NCI-H2029 (cell line): ENCODE results near the gene SPRED3.

Source experiments
- DNase-seq: peaks from one replicate; lab custom pipeline; 2025; lab: John Stamatoyannopoulos, UW

Gene SPRED3

DNA sequence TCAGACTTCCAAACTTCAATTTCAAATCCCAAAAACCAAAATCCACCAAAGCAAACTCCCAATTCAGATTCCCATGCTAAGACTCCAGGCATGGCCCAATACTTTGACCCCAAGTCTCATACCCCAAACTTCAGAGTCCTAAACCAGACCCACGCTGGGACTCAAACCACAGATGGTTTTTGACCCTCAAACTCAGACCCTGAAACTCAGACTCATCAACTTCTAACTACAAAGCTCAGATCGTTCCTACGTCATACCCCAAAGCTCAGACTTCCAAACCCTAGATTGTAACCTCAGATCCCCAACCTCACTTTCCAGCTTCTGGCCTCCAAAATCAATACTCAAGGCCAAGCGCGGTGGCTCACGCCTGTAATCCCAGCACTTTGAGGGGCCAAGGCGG lies 56.9 kb downstream of the SPRED3 start:
- DNase-seq = no peak

GRCh38 chr19:38448225-38448624 lies 59.7 kb downstream of the SPRED3 start:
- DNase-seq = no peak
